ENCODE results near the gene FGD5.

Gene FGD5

GRCh38 chr3:14789640-14790285 lies 29.0 kb upstream of the FGD5 start:
- no peak for DNase-seq

GRCh38 chr3:14791343-14791945 lies 27.3 kb upstream of the FGD5 start:
- peak; percentile 28 for DNase-seq

- no peak for DNase-seq
These were observed 26.1 kb upstream of the FGD5 start for GRCh38 chr3:14792691-14793121.

GRCh38 chr3:14793126-14793857 lies 25.5 kb upstream of the FGD5 start:
- no peak for DNase-seq

GRCh38 chr3:14793858-14794234 lies 24.9 kb upstream of the FGD5 start:
- no peak for DNase-seq

- no peak for DNase-seq
These were observed 24.3 kb upstream of the FGD5 start for GRCh38 chr3:14794435-14794834.

- no peak for DNase-seq
These were observed 22.8 kb upstream of the FGD5 start for GRCh38 chr3:14795996-14796395.

GRCh38 chr3:14796403-14797077 lies 22.2 kb upstream of the FGD5 start:
- DNase-seq = no peak

- DNase-seq = no peak
These were observed 21.0 kb upstream of the FGD5 start for GRCh38 chr3:14797731-14798130.

- DNase-seq = no peak
These were observed 20.5 kb upstream of the FGD5 start for GRCh38 chr3:14798231-14798630.

- DNase-seq = no peak
These were observed 19.6 kb upstream of the FGD5 start for GRCh38 chr3:14799146-14799545.

GRCh38 chr3:14801031-14801430 lies 17.7 kb upstream of the FGD5 start:
- DNase-seq = no peak

- no peak for DNase-seq
These were observed 16.9 kb upstream of the FGD5 start for GRCh38 chr3:14801668-14802380.

- no peak for DNase-seq
These were observed 16.4 kb upstream of the FGD5 start for GRCh38 chr3:14802381-14802731.

- no peak for DNase-seq
These were observed 15.4 kb upstream of the FGD5 start for GRCh38 chr3:14803101-14803980.

- no peak for DNase-seq
These were observed 14.6 kb upstream of the FGD5 start for GRCh38 chr3:14803981-14804834.

- no peak for DNase-seq
These were observed 13.7 kb upstream of the FGD5 start for GRCh38 chr3:14804835-14805780.

GRCh38 chr3:14805961-14806537 lies 12.7 kb upstream of the FGD5 start:
- DNase-seq = no peak

- no peak for DNase-seq
These were observed 12.0 kb upstream of the FGD5 start for GRCh38 chr3:14806641-14807263.

Measured in activated CD8-positive, alpha-beta memory T cell treated with anti-CD3 and anti-CD28 coated beads, Interleukin-2, amount 50 U/mL, for 4 hours (primary cell).